ENCODE results near the gene CREG2.

DNA sequence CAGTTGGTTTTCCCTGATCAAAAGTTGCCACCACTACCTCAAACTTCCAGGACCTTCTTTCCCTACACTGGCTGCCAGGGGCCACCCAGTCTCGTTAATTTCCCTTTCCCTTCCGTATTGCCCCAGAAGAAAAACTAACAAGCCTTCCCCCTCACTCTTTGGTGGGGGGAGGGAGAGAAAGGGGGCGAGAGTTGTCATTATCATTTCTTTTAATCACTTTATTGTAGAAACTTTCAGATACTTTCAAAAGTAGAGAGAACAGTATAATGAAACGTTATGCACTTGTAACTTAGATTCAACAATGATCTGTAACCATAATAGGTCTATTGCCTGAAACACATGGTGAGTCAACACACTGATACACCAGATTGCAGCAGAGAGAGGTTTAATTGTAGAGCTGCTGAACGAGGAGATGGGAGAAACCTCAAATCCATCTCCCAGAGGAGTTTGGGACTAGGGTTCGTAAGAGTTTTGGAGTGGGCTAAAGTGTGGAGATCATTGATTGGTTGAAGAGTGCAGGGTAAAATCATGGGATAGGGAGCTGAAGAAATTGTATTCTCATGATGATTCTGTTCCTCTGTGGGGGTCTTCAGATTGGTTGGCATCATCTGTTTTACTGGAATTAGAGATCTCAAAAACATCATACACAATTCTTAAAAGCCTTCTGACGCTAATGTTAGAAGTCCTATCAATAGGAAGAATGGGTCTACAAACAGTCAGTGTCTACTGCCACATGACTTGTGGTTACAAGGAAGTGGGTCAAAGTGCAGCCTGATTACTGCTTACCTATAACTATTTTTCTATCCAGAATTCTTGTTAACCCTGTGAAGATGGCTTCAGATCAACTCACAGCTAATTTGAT lies 76.2 kb downstream of the CREG2 start:
- TF ChIP-seq, protein P1, sequence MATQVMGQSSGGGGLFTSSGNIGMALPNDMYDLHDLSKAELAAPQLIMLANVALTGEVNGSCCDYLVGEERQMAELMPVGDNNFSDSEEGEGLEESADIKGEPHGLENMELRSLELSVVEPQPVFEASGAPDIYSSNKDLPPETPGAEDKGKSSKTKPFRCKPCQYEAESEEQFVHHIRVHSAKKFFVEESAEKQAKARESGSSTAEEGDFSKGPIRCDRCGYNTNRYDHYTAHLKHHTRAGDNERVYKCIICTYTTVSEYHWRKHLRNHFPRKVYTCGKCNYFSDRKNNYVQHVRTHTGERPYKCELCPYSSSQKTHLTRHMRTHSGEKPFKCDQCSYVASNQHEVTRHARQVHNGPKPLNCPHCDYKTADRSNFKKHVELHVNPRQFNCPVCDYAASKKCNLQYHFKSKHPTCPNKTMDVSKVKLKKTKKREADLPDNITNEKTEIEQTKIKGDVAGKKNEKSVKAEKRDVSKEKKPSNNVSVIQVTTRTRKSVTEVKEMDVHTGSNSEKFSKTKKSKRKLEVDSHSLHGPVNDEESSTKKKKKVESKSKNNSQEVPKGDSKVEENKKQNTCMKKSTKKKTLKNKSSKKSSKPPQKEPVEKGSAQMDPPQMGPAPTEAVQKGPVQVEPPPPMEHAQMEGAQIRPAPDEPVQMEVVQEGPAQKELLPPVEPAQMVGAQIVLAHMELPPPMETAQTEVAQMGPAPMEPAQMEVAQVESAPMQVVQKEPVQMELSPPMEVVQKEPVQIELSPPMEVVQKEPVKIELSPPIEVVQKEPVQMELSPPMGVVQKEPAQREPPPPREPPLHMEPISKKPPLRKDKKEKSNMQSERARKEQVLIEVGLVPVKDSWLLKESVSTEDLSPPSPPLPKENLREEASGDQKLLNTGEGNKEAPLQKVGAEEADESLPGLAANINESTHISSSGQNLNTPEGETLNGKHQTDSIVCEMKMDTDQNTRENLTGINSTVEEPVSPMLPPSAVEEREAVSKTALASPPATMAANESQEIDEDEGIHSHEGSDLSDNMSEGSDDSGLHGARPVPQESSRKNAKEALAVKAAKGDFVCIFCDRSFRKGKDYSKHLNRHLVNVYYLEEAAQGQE (IDR thresholded peaks at IDR 0.05; ENCODE audit: insufficient read depth in 1 of 2, low read depth in 2 of 2, low read length in 2 of 2), result no peak
- no peak for TF ChIP-seq SIN3A (IDR thresholded peaks at IDR 0.05; ENCODE audit: borderline replicate concordance, insufficient read depth, low read length)
- no peak for TF ChIP-seq POLR2AphosphoS5 (IDR thresholded peaks at IDR 0.05; ENCODE audit: low read depth, low read length)
- no peak for TF ChIP-seq TAF1 (IDR thresholded peaks at IDR 0.05; ENCODE audit: borderline replicate concordance, insufficient read depth, low read length)
- no peak for TF ChIP-seq FOXP2 (optimal IDR thresholded peaks at IDR 0.05; ENCODE audit: borderline replicate concordance, extremely low read depth, extremely low read length, insufficient read depth)
